HG03342 (cell line): ENCODE data around the gene ATP5F1D.

ENCODE experiments used
- ATAC-seq: cut with Tn5 transposase; IDR thresholded peaks from one replicate; pipeline ENCODE4 v1.9.1; 2021; ENCODE audit warnings: mild to moderate bottlenecking, moderate library complexity; ENCODE audit not compliant: unreplicated experiment

Gene ATP5F1D

GRCh38 chr19:1278713-1279660, 37.4 kb downstream of the ATP5F1D start:
- no peak for ATAC-seq

GRCh38 chr19:1279782-1280341, 38.3 kb downstream of the ATP5F1D start:
- ATAC-seq, result no peak

GRCh38 chr19:1280636-1281568, 39.4 kb downstream of the ATP5F1D start:
- no peak for ATAC-seq

GRCh38 chr19:1281569-1282287, 40.2 kb downstream of the ATP5F1D start:
- ATAC-seq, result no peak

- no peak for ATAC-seq
These were observed 41.1 kb downstream of the ATP5F1D start for GRCh38 chr19:1282588-1283206.

- no peak for ATAC-seq
These were observed 41.8 kb downstream of the ATP5F1D start for GRCh38 chr19:1283207-1283916.

- ATAC-seq, result no peak
These were observed 42.4 kb downstream of the ATP5F1D start for GRCh38 chr19:1283917-1284292.

- ATAC-seq, result no peak
These were observed 42.9 kb downstream of the ATP5F1D start for GRCh38 chr19:1284293-1284978.

- no peak for ATAC-seq
These were observed 43.6 kb downstream of the ATP5F1D start for GRCh38 chr19:1284979-1285736.

GRCh38 chr19:1285737-1286360, 44.3 kb downstream of the ATP5F1D start, which contains the start of gene EFNA2:
Gene EFNA2, plus strand, starts transcription at chr19:1285873. Its CDS starts 296 bp downstream, at chr19:1286169.
- no peak for ATAC-seq

GRCh38 chr19:1286487-1287353, 45.2 kb downstream of the ATP5F1D start:
- no peak for ATAC-seq

GRCh38 chr19:1287354-1288225, 46.0 kb downstream of the ATP5F1D start:
- no peak for ATAC-seq

GRCh38 chr19:1288226-1288612, 46.7 kb downstream of the ATP5F1D start:
- no peak for ATAC-seq

- ATAC-seq, result no peak
These were observed 47.5 kb downstream of the ATP5F1D start for GRCh38 chr19:1288833-1289685.

GRCh38 chr19:1289686-1290025, 48.1 kb downstream of the ATP5F1D start:
- no peak for ATAC-seq
